Measurements from ENCODE around the gene DNAJB6.

Gene DNAJB6

GRCh38 chr7:157408258-157409101 is 71.7 kb downstream of the DNAJB6 start:
- H3K79me2 ChIP-seq (ENCODE audit: insufficient read depth, low read length): no peaks in the 10 kb centered on the region
- no peaks in the 10 kb centered on the region for H3F3A ChIP-seq (ENCODE audit: insufficient read depth)
- no peaks in the 10 kb centered on the region for H3K9me2 ChIP-seq (replicated peaks; ENCODE audit: insufficient read depth, low read length)
- no peaks in the 10 kb centered on the region for H3K9me3 ChIP-seq (ENCODE audit: insufficient read depth, low read length)
- no peak overlapping the region for H3K27ac ChIP-seq (ENCODE audit: low read depth, low read length)
- H4K20me1 ChIP-seq (ENCODE audit: low read depth, low read length): no peaks in the 10 kb centered on the region
- no peak overlapping the region for H3K4me2 ChIP-seq (ENCODE audit: low read depth, low read length, poor library complexity, severe bottlenecking)
- no peaks in the 10 kb centered on the region for H3K27me3 ChIP-seq (ENCODE audit: low read length)
- H2AFZ ChIP-seq (ENCODE audit: low read depth, low read length, severe bottlenecking): no peak overlapping the region
- no peak overlapping the region for H3K9ac ChIP-seq (ENCODE audit: low read length)
- H3K36me3 ChIP-seq (ENCODE audit: low read length): no peaks in the 10 kb centered on the region
- no peak overlapping the region for H3K4me3 ChIP-seq (ENCODE audit: insufficient read depth, low read length, poor library complexity, severe bottlenecking)
- TF ChIP-seq CTCF (IDR thresholded peaks at IDR 0.05; ENCODE audit: insufficient read depth, low read length, poor library complexity, severe bottlenecking): no peak
- no peak for TF ChIP-seq EZH2phosphoT487 (conservative IDR thresholded peaks at IDR 0.05; ENCODE audit: low read length)

GRCh38 chr7:157409149-157409752 is 72.4 kb downstream of the DNAJB6 start:
- Histone ChIP-seq H3K4me3 (ENCODE audit: insufficient read depth, low read length, poor library complexity, severe bottlenecking) (no peak overlapping the region), H3K9ac (ENCODE audit: low read length) (no peak overlapping the region), H3K36me3 (ENCODE audit: low read length) (no peaks in the 10 kb centered on the region), H3K9me3 (ENCODE audit: insufficient read depth, low read length) (no peaks in the 10 kb centered on the region), H3K9me2 (replicated peaks; ENCODE audit: insufficient read depth, low read length) (no peaks in the 10 kb centered on the region), H3K27me3 (ENCODE audit: low read length) (no peaks in the 10 kb centered on the region), H3K27ac (ENCODE audit: low read depth, low read length) (no peak overlapping the region), H3K4me2 (ENCODE audit: low read depth, low read length, poor library complexity, severe bottlenecking) (no peak overlapping the region), H3K79me2 (ENCODE audit: insufficient read depth, low read length) (no peaks in the 10 kb centered on the region), H3F3A (ENCODE audit: insufficient read depth) (no peaks in the 10 kb centered on the region), H4K20me1 (ENCODE audit: low read depth, low read length) (no peaks in the 10 kb centered on the region), H2AFZ (ENCODE audit: low read depth, low read length, severe bottlenecking) (no peak overlapping the region)
- TF ChIP-seq EZH2phosphoT487 (conservative IDR thresholded peaks at IDR 0.05; ENCODE audit: low read length): no peak
- TF ChIP-seq CTCF (IDR thresholded peaks at IDR 0.05; ENCODE audit: insufficient read depth, low read length, poor library complexity, severe bottlenecking): no peak

- H3K79me2 ChIP-seq (ENCODE audit: insufficient read depth, low read length): no peaks in the 10 kb centered on the region
- H3K9me3 ChIP-seq (ENCODE audit: insufficient read depth, low read length): no peaks in the 10 kb centered on the region
- H3K27ac ChIP-seq (ENCODE audit: low read depth, low read length): no peak overlapping the region
- no peaks in the 10 kb centered on the region for H4K20me1 ChIP-seq (ENCODE audit: low read depth, low read length)
- no peak overlapping the region for H3K4me2 ChIP-seq (ENCODE audit: low read depth, low read length, poor library complexity, severe bottlenecking)
- no peak overlapping the region for H2AFZ ChIP-seq (ENCODE audit: low read depth, low read length, severe bottlenecking)
- no peak overlapping the region for H3K9ac ChIP-seq (ENCODE audit: low read length)
- no peak overlapping the region for H3K4me3 ChIP-seq (ENCODE audit: insufficient read depth, low read length, poor library complexity, severe bottlenecking)
- H3K27me3 ChIP-seq (ENCODE audit: low read length): no peaks in the 10 kb centered on the region
- H3K36me3 ChIP-seq (ENCODE audit: low read length): no peaks in the 10 kb centered on the region
- TF ChIP-seq EZH2phosphoT487 (conservative IDR thresholded peaks at IDR 0.05; ENCODE audit: low read length) (no peak), CTCF (IDR thresholded peaks at IDR 0.05; ENCODE audit: insufficient read depth, low read length, poor library complexity, severe bottlenecking) (no peak)
- H3F3A ChIP-seq (ENCODE audit: insufficient read depth): no peaks in the 10 kb centered on the region
- H3K9me2 ChIP-seq (replicated peaks; ENCODE audit: insufficient read depth, low read length): no peaks in the 10 kb centered on the region
Observed at GRCh38 chr7:157409753-157410727, 73.2 kb downstream of the DNAJB6 start.
